Lower leg skin (tissue), 4 donors: Measurements from ENCODE around the gene GPATCH8. TPM values are rescaled to one million over a fixed set of nuclear protein-coding genes. Genes with fewer than 3 reads are reported as not detected.

ENCODE experiments used
- DNase-seq, 2 donors: peaks; one replicate each; pipeline ENCODE4 v3.0.0-alpha.2; 2019; ENCODE audit warnings: low spot score in 2 of 2
- H3K4me3 ChIP-seq: fragments of 200-600 bp; sonication (generic); 2 replicates; pipeline ENCODE4 v1.5.1; 2017; ENCODE audit warnings: mild to moderate bottlenecking, low read depth; ENCODE audit not compliant: poor library complexity, severe bottlenecking
- CTCF ChIP-seq, 3 donors: fragments of 450-650 bp; IDR thresholded peaks; one replicate each; pipeline ENCODE4 v1.5.1; 2016; ENCODE audit warnings: antibody characterized with exemption in 3 of 3, mild to moderate bottlenecking in 3 of 3, moderate library complexity in 2 of 3
- POLR2A ChIP-seq, 2 donors: fragments of 450-650 bp; IDR thresholded peaks; one replicate each; pipeline ENCODE4 v1.6.1; 2016 to 2017; ENCODE audit warnings: antibody characterized with exemption in 2 of 2, mild to moderate bottlenecking in 1 of 2, moderate library complexity in 1 of 2
- WGBS, 2 donors: methylation state at CpG; one replicate each; pipeline ENCODE4 v1.1.5; 2018; 5-methylcytosine and 5-hydroxymethylcytosine counted together
- intact Hi-C: fragments of 100-400 bp; cut with DNase I; formaldehyde crosslinking; loops from one replicate; pipeline ENCODE4 v1.15.0; 2023; ENCODE audit warnings: low total_unique reads
- total RNA-seq, 4 donors: library from RNA; depleted of rRNA; stranded (reverse); fragments of >200 nt; gene quantifications; one replicate each; pipeline ENCODE4 v1.1.0, GENCODE V29; 2016

Gene GPATCH8
- total RNA-seq, 4 donors from 2014 or later = 31.1 to 43.1 (median 35.6) TPM

- TF ChIP-seq POLR2A (IDR thresholded peaks at IDR 0.05) = no peak
- TF ChIP-seq CTCF (IDR thresholded peaks at IDR 0.05) = no peak
- no peak for DNase-seq
- H3K4me3 ChIP-seq = no peak overlapping the region
- intact Hi-C loops = no loop called here
- WGBS, 2 donors = 91 to 92% methylated on average over 9 of the region's 9 CpGs
Measured at GRCh38 chr17:44432254-44433157, 70.7 kb downstream of the GPATCH8 start.

- intact Hi-C loops = no loop called here
- TF ChIP-seq POLR2A (IDR thresholded peaks at IDR 0.05) = no peak
- TF ChIP-seq CTCF (IDR thresholded peaks at IDR 0.05) = no peak
- WGBS, 2 donors = 93 to 95% methylated on average over 3 of the region's 3 CpGs
- H3K4me3 ChIP-seq = no peak overlapping the region
- no peak for DNase-seq
Measured at GRCh38 chr17:44424828-44425461, 78.3 kb downstream of the GPATCH8 start.

GRCh38 chr17:44417553-44417952, 85.7 kb downstream of the GPATCH8 start:
- TF ChIP-seq POLR2A (IDR thresholded peaks at IDR 0.05) (no peak), CTCF (IDR thresholded peaks at IDR 0.05) (no peak)
- intact Hi-C loops = no loop called here
- DNase-seq = no peak
- no peak overlapping the region for H3K4me3 ChIP-seq
- WGBS, 2 donors = 61 to 76% methylated on average over 2 of the region's 2 CpGs

- TF ChIP-seq POLR2A (IDR thresholded peaks at IDR 0.05) = no peak
- no peak for TF ChIP-seq CTCF (IDR thresholded peaks at IDR 0.05)
- no peak for DNase-seq
- intact Hi-C loops = no loop called here
- WGBS, 2 donors = 96 to 97% methylated on average over 2 of the region's 2 CpGs
- no peak overlapping the region for H3K4me3 ChIP-seq
Measured at GRCh38 chr17:44416558-44417289, 86.5 kb downstream of the GPATCH8 start.

- no peak for DNase-seq
- no peak overlapping the region for H3K4me3 ChIP-seq
- TF ChIP-seq CTCF (IDR thresholded peaks at IDR 0.05) (no peak), POLR2A (IDR thresholded peaks at IDR 0.05) (no peak)
- intact Hi-C loops = no loop called here
- WGBS, 2 donors = 97 to 100% methylated on average over 1 of the region's 1 CpG
Measured at GRCh38 chr17:44414394-44415155, 88.6 kb downstream of the GPATCH8 start.
